DOHH2 (cell line): ENCODE results near the gene BRIX1.
"Not testable (repeated sequence)": the region's sequence is repeated elsewhere in the genome, so short reads cannot be mapped to it uniquely, and the experiment has no call there.

Experiments used
- H3F3A ChIP-seq: fragments of 200-600 bp; sonication (generic), shearing (Covaris generic); 2 replicates; pipeline ENCODE4 v1.6.0; 2016; ENCODE audit warnings: antibody characterized with exemption, mild to moderate bottlenecking; ENCODE audit not compliant: control insufficient read depth, insufficient read depth
- H3K27ac ChIP-seq: fragments of 200-600 bp; sonication (generic); 2 replicates; pipeline ENCODE4 v1.5.1; 2014; ENCODE audit warnings: low read depth, mild to moderate bottlenecking, low read length, moderate library complexity
- H3K27me3 ChIP-seq: fragments of 200-600 bp; sonication (generic); 2 replicates; pipeline ENCODE4 v1.6.1; 2014; ENCODE audit warnings: mild to moderate bottlenecking, low read length, mixed read lengths; ENCODE audit not compliant: control insufficient read depth
- H3K36me3 ChIP-seq: fragments of 200-600 bp; sonication (generic); 2 replicates; pipeline ENCODE4 v1.6.1; 2014; ENCODE audit warnings: mild to moderate bottlenecking, low read length, moderate library complexity, mixed read lengths; ENCODE audit not compliant: control insufficient read depth
- H3K4me1 ChIP-seq: fragments of 200-600 bp; sonication (generic); 2 replicates; pipeline ENCODE4 v1.6.1; 2014; ENCODE audit warnings: mild to moderate bottlenecking, low read length, mixed read lengths; ENCODE audit not compliant: control insufficient read depth
- H3K4me2 ChIP-seq: fragments of 200-600 bp; sonication (generic); 2 replicates; pipeline ENCODE4 v1.6.0; 2014; ENCODE audit warnings: mild to moderate bottlenecking, low read length, moderate library complexity
- H3K4me3 ChIP-seq: fragments of 200-600 bp; sonication (generic); 2 replicates; pipeline ENCODE4 v1.5.1; 2014; ENCODE audit warnings: mild to moderate bottlenecking, low read length, mixed read lengths
- H3K79me2 ChIP-seq: fragments of 200-600 bp; sonication (generic); 2 replicates; pipeline ENCODE4 v1.6.1; 2014; ENCODE audit warnings: mild to moderate bottlenecking, low read length, mixed read lengths; ENCODE audit not compliant: control insufficient read depth
- H3K9me2 ChIP-seq: fragments of 200-600 bp; sonication (generic); replicated peaks from 2 replicates; pipeline ENCODE4 v1.6.1; 2014; ENCODE audit warnings: mild to moderate bottlenecking, low read length, mixed read lengths; ENCODE audit not compliant: control insufficient read depth
- H3K9me3 ChIP-seq: fragments of 200-600 bp; sonication (generic); 2 replicates; pipeline ENCODE4 v1.6.1; 2014; ENCODE audit warnings: antibody characterized with exemption, low read length, mixed read lengths; ENCODE audit not compliant: control insufficient read depth, insufficient read depth
- H4K20me1 ChIP-seq: fragments of 200-600 bp; sonication (generic); 2 replicates; pipeline ENCODE4 v1.6.0; 2014; ENCODE audit warnings: low read depth, mild to moderate bottlenecking, antibody characterized with exemption, low read length, moderate library complexity; ENCODE audit not compliant: control insufficient read depth, insufficient read depth
- CTCF ChIP-seq: fragments of 200-600 bp; sonication (generic); IDR thresholded peaks from one replicate; pipeline ENCODE4 v1.5.1; 2014; ENCODE audit warnings: antibody characterized with exemption, mild to moderate bottlenecking, low read depth, low read length; ENCODE audit not compliant: poor library complexity, severe bottlenecking
- EZH2phosphoT487 ChIP-seq: fragments of 200-600 bp; sonication (generic); IDR thresholded peaks from 2 replicates; pipeline ENCODE4 v1.6.1; 2017; ENCODE audit warnings: borderline replicate concordance, mild to moderate bottlenecking, antibody characterized with exemption, low read length, moderate library complexity, mixed read lengths

The BRIX1 gene

GRCh38 chr5:34916518-34916917 lies 1.0 kb downstream of the BRIX1 start:
- TF ChIP-seq CTCF, result no peak
- TF ChIP-seq EZH2phosphoT487, result no peak
- Histone ChIP-seq H3K4me2 (peak overlapping the region; percentile 87), H3K4me3 (peak overlapping the region; percentile 85), H3K9me3 (no peaks in the 10 kb centered on the region), H3F3A (peaks cover 12% of the 10 kb centered on the region), H3K4me1 (peaks cover 25% of the 10 kb centered on the region), H3K9me2 (no peaks in the 10 kb centered on the region), H4K20me1 (no peaks in the 10 kb centered on the region; the same call in 1 of the 2 replicates), H3K27ac (peak overlapping the region; percentile 79), H3K27me3 (no peaks in the 10 kb centered on the region), H3K79me2 (peaks cover 99% of the 10 kb centered on the region), H3K36me3 (peaks cover 93% of the 10 kb centered on the region)

- Histone ChIP-seq H3K4me1 (peaks cover 23% of the 10 kb centered on the region), H4K20me1 (no peaks in the 10 kb centered on the region), H3K9me3 (no peaks in the 10 kb centered on the region), H3K4me3 (peak overlapping the region; percentile 85), H3K36me3 (peaks cover 94% of the 10 kb centered on the region), H3K27me3 (no peaks in the 10 kb centered on the region), H3K4me2 (peak overlapping the region; percentile 87), H3K27ac (no peak overlapping the region), H3F3A (peaks cover 20% of the 10 kb centered on the region), H3K9me2 (no peaks in the 10 kb centered on the region), H3K79me2 (peaks cover 96% of the 10 kb centered on the region)
- no peak for TF ChIP-seq CTCF
- TF ChIP-seq EZH2phosphoT487, result no peak
Observed at GRCh38 chr5:34918025-34918424, 2.5 kb downstream of the BRIX1 start.

- no peaks in the 10 kb centered on the region for H4K20me1 ChIP-seq
- no peaks in the 10 kb centered on the region for H3K27me3 ChIP-seq
- H3K4me2 ChIP-seq, result no peak overlapping the region
- H3K9me3 ChIP-seq, result no peaks in the 10 kb centered on the region
- H3K4me3 ChIP-seq, result no peak overlapping the region
- TF ChIP-seq EZH2phosphoT487 (no peak), CTCF (no peak)
- H3K9me2 ChIP-seq, result no peaks in the 10 kb centered on the region
- H3K79me2 ChIP-seq, result peaks cover 93% of the 10 kb centered on the region
- H3K36me3 ChIP-seq, result peaks cover 94% of the 10 kb centered on the region
- H3F3A ChIP-seq, result peaks cover 26% of the 10 kb centered on the region
- H3K27ac ChIP-seq, result no peak overlapping the region
- peaks cover 16% of the 10 kb centered on the region for H3K4me1 ChIP-seq
Observed at GRCh38 chr5:34919077-34919476, 3.6 kb downstream of the BRIX1 start.

GRCh38 chr5:34923256-34923655 lies 7.7 kb downstream of the BRIX1 start:
- H3F3A ChIP-seq, result peaks cover 64% of the 10 kb centered on the region
- H3K4me2 ChIP-seq, H3K27ac ChIP-seq, H3K9me3 ChIP-seq, H3K27me3 ChIP-seq, H4K20me1 ChIP-seq, H3K4me3 ChIP-seq, H3K9me2 ChIP-seq: not testable (repeated sequence)
- H3K79me2 ChIP-seq, result peaks cover 55% of the 10 kb centered on the region
- peaks cover 94% of the 10 kb centered on the region for H3K36me3 ChIP-seq
- peaks cover 20% of the 10 kb centered on the region for H3K4me1 ChIP-seq
